Limb (tissue), 2 donors: ENCODE data around the gene ABLIM3.
A peak's percentile ranks its signal among the peaks of the same experiment; 100 is the strongest.
"Not testable (repeated sequence)": the region's sequence is repeated elsewhere in the genome, so short reads cannot be mapped to it uniquely, and the experiment has no call there.

Experiments
- DNase-seq, 2 donors: peaks; one replicate each; pipeline ENCODE4 v3.0.0-alpha.2; 2016; ENCODE audit errors: extremely low spot score in 2 of 2

Gene ABLIM3

DNA sequence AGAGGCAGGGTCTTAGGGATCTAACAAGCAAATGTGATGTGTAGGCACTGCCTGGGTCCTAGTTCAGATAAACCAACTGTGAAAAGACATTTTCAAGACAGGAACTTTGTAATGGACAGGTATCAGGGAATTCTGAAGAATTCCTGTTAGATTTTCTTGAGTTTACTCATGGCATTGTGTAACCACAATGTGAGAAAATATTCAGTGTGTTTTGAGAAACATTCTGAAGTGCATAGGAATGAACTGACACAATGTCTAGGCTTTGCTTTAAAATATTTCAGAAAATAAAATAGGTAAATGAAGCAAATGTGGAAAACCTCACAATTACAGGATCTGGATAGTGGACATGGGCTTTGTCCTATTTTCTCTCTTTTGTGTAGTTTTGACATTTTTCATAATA is 115.2 kb downstream of the ABLIM3 start:
- no peak for DNase-seq

DNA sequence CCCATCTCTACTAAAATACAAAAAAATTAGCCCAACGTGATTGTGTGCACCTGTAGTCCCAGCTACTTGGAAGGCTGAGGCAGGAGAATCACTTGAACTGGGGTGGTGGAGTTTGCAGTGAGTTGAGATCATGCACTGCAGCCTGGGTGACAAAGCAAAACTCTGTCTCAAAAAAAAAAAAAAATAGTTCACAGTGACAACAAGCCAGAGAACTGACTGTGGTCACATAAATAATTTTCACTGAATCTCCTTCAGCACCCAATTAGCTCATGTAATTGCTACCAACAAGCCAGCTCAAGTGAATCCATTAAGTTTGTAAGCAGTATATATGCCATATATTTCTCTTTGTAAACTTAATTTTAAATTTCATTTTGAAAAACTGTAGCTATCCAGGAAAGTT is 115.8 kb downstream of the ABLIM3 start:
- no peak for DNase-seq

DNA sequence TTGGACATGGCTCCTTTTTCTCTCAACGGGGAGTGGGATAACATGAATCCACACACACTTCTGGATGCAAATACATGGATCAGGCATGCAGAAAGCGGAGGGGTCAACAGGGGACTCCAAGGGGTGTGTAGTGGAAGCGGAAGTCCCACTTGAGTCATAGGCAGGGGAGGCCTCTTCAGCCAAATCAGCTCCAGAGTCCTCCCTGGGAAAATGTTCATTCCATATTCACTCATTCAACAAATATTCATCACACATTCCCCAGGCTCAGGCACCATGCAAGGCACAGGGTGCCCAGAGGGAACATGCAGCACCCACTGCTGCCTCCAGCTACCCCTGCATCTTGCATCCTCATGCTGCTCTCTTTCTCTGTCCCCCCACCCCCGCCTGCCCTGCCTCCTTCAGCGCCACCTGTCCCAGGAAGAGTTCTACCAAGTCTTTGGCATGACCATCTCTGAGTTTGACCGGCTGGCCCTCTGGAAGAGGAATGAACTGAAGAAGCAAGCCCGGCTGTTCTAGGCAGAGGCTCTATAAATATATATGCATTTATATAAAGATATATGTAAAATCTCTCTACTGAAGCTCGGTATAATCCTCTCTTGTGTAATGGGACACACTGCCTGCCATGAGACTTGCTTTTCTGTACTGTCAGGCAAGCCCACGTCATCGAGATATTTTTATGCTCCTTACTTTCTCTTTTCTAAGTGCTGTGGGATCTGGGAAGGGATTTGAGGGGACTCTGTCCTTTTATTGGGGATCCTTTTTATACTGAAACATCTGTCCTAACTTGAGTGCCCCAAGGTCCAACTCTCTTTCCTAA is 116.8 kb downstream of the ABLIM3 start:
- DNase-seq: no peak

DNA sequence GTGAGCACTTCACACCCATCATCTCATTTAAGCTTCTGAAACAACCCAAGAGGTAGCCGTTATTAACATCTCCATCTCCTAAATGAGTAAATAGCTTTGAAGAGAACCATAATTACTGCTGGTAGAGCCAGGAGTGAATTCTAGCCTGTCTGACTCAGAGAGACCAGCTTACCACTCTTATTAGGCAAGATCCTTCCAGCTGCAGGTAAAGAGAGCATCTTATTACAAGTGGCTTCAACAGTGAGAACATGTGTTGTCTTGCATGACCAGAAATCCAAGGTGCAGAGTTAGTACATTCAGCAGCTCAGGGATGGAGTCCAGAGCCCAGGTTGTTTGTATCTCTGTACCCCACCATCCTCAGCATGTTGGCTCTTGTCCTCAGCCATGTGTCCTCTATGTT is 119.5 kb downstream of the ABLIM3 start:
- DNase-seq: no peak

DNA sequence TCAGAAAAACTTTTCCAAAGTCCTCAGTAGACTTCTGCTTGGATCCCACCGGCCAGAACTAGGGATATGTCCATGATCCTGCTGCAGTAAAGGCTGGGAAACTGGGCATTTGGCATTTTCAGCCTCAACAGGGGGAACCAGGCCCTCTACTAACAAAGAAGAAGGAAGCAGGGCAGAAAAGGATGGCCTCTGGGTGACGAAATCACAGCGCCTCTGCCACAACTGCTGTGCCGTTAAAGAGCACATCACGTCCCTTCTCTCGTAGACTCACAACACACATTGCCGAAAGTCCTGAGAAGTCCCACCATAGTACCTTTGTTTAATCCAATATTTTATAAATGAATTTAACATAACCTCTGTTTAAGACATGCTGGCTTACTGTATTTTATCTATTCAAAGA is 120.0 kb downstream of the ABLIM3 start:
- no peak for DNase-seq

DNA sequence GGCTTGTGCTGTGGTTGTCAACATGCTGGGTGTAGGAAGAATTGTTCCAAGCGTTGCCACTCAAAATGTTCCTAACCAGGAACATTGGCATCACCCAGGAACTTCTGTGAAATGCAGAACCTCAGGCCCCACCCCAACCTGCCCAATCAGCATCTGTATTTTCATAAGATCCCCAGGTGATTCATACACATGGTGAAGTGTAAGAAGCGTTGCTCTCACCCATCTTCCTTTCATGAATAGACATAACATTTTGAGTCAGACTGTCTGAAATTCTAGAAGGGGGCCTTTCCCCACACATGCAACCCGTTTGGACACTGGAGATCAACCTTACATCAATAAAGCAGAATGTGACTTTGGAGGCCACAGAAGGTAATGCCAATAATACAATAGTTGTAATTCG is 121.0 kb downstream of the ABLIM3 start:
- no peak for DNase-seq

DNA sequence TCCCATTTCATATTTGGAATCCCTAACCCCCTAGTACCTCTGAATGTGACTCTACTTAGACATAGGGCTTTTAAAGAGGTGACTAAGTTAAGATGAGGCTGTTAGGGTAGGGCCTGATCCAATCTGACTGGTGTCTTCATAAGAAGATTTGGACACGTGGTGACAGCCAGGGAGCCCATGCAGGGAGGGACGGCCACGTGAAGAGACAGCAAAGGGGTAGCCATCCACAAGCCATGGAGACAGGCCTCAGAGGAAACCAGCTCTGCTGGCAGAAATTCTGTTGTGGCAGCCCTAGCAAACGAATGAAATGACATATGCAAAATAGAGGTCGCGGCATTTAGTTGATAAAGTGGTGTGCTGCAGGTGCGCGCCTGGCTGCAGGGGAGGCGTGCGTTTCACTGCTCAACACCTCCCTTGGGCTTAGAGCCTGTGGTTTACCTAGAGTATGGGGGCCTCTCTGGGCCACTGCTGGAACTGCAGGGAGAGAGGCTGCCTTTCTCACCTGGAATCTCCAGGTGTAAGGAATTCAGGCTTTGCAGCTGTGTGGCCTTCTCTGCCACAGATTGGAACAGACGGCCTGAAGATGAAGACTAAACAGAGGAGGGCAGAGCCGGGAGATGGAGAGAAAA is 123.3 kb downstream of the ABLIM3 start:
- peak in 1 of 2 donors; percentile 48 for DNase-seq

DNA sequence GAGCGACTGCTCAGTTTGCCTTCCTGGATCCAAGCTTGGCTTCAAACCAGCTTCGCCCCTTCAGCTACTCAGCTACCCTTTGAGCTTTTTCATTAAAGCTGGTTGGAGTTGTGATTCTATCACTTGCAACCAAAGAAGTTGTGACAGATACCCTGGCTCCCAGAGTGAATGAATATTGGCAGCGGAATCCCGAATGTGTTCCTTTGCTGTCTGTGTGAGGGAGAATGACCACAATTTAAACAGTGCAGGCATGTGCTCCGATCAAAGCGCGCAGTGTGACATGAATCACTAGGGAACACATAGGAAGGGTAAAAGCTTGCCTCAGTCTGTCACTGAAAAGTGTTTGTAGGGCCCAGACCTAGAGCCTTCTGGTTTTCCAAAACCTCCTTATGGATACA is 123.8 kb downstream of the ABLIM3 start:
- no peak for DNase-seq

DNA sequence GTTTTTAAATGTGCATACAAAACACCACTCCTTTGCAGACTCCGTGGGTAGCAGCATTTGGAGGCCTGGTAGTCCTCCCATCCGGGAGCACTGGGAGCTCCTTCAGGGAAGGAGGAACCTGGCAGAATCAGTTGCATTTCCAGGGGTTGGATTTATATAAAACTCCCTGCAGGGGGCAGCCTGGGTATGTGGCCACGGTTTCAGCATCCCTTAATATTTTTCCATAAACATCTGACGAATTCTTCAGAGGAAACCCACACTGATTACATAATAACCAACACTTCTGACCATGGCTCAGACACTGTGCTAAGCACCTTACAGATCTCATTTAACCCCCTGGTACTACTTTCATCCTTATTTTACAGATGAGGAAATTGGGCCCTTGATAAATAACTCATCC is 124.3 kb downstream of the ABLIM3 start:
- peak in 1 of 2 donors; percentile 27 for DNase-seq

DNA sequence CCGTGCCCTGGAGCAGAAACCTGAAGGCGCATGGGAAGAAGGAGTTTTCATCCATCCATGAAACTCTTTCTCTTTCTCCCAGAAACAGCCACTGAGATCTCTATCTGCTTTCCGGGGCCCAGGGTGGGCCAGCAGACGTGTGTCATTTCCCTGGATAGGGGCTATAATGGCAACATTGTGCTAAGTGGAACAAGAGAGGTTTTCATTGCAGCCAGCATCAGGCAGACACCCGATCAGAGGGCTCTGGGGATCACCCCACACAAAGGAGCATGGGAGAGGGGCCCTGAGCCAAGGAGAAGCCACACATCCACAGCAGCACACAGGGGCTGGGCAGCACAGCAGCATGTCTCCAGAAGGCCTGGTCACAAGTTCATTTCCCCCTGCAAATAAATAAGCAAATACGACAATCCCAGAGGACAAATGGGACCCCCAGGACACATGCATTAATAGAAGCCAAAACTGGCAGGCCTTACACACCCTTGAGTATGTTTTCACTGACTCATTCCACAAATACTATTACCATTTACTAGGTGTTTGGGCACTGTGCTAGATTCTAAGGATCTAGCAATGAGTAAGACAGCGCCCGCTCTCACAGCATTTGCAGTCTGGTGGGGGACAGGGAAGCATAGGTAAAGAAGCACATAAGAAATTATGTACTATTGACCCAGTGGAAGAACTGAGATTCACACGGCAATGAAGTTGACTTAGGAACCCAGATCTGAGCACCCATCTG is 126.1 kb downstream of the ABLIM3 start:
- DNase-seq: no peak

DNA sequence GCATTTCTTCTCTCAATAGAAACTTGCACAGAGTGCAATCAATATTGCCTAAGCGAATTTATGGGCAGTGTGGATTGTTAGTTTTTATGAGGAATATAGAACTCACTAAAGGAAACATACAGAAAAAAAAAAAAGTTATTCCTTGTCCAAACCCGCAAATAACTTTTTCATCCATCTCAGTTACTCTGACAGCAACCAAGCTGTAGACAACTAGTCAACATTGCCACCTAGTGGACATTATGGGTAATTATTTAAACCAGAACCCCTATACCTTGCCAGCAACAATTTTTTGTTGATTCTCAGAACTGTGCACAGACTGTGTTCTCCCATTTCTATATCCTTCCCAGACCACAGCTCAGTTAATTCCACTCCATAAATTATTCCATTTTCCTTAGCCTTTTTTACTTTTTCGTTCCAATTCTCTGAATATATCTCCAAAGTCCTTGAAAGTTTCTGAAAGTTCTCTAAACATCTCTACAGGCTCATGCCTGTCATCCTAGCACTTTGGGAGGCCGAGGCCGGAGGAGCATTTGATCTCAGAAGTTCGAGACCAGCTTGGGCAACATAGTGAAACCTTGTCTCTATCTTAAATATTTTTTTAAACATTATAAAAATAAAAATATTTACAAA is 127.8 kb downstream of the ABLIM3 start:
- peak in 1 of 2 donors; percentile 57 for DNase-seq

DNA sequence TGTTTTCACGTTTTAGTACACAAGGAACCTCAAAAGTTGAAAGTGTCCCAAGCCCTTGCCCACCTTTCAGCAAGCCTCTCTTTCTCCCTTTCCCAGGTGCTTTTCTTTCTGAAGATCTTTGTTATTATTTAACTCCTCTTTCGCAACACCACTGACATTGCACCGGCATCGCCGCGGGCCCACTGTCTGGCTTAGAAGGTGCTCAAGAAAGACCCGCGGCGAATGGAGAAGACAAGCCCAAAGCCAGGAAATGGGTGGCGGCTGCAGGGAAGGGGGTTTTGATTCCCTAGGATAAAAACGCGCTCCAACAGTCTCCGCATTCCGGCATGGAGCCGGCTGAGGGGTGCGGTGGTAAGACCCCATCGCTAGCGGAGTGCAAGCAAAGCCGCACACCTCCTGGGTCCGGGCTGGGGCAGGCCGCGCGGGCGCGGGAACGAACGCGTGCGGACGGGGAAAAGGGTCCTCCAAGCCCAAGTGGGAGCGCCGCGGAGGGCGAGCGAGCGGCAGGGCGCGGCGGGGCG is 130.0 kb downstream of the ABLIM3 start:
- DNase-seq: peak in 1 of 2 donors; percentile 67

DNA sequence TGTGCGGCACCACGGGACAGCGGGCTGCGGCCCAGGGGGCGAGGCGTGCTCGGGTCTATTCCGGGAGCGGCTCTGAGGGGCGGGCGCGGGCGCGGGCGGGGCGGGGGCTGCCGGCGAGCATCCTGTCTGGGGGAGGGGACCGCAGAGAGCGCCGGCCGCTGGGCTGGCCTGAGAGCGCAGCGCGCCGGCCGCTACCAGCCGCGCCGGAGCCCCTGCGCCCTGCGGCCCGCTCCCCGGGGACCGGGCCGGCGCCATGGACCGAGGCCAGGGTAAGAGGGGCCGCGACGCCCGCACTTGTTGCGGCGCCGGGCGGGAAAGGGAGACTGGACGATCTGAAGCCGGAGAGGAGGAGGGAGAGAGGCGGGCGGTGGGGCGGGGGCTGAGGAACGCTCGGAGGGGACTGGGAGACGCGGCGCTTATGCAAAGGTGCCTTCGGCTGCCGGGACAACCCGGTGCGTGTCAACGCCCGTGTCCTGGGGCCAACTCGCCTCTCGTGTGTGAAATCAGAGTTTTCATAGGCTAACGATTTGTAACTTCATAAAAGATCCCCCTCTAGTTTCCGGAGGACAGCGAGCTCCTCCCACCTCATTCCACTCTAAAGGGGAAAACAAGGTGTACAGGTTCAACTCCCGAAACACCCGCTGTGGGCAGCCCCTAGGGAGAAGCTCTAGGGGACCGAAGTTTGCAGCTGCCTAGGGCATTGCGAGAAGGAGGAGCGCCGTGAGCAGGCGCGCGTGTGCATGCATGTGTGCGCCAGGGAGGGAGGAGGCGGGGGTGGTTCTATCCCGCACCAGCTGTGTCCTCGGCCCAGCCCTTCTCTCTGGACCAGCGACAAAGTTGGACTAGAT is 130.6 kb downstream of the ABLIM3 start, which contains the start of gene AFAP1L1:
Gene AFAP1L1, plus strand, starts transcription at position 144 of the 848 bp plus-strand sequence. Its CDS starts 110 bp downstream, at position 254.
- DNase-seq: peak; percentile 32 to 66

DNA sequence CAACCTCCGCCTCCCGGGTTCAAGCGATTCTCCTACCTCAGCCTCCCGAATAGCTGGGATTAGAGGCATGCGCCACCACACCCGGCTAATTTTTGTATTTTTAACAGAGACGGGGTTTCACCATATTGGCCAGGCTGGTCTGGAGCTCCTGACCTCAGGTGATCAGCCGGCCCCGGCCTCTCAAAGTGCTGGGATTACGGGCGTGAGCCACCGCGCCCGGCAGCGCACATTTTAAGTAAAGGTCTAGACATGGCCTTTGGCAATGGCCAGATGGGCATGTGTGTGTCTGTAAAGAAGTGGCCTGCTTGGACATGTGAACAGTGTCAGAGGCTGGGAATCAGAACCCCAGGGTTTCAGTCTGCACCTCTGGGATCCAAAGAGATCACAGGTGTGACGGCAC is 131.5 kb downstream of the ABLIM3 start:
- not testable (repeated sequence) for DNase-seq

DNA sequence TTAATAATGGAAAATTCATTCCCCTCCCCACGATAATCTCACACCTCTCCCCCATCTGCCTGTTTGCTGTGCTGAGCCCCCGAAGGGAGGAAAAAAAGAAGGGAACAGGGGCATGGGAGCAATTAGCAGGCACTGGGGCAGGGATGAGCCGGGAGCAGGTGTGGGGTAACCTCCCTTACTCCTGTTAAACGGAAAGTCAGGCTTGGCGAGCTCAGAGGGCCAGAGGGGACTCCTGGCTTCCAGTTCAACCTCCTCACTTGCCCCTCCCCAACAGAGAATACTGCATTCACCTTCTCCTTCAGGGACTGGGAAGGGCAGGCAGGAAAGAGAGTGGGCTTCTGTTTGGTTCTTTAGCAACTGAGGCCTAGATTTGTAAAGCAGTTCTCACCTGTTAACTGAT is 131.9 kb downstream of the ABLIM3 start:
- DNase-seq: no peak

DNA sequence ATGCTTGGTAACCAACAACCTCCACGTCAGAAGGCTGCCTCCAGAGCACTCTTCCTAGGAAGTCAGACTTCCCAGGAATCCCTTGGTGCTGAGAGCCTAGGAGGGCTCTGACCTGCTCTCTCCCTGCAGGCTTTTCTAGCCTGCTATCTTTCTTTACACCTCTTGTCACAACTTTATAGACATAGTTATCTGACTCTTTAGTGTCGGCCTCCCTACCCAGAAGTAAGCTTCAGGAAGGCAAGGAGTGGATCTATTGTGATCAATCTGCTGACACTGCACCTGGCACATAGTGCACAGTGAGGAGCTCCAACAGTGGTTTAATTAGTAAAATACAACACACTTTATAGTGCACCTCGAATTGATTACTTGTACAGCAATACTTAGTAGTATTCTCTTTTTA is 132.7 kb downstream of the ABLIM3 start:
- DNase-seq: no peak

DNA sequence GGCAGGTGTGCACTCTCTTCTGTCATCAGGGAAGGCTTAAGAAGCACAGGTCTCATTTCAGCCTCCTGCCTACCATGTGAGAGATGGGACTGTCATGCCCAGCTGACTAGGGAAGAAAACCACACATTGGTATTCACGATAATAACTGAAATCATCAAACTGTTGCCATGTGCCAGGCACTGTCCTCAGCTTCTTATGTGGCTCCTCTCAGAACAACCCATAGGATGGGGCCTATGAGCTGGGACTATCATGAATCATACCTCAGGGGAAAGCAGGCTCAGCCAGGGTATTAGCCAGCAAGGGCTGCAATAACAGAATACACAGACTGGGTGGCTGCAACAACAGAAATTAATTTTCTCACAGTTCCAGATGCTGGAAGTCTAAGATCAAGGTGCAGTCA is 133.6 kb downstream of the ABLIM3 start:
- no peak for DNase-seq

DNA sequence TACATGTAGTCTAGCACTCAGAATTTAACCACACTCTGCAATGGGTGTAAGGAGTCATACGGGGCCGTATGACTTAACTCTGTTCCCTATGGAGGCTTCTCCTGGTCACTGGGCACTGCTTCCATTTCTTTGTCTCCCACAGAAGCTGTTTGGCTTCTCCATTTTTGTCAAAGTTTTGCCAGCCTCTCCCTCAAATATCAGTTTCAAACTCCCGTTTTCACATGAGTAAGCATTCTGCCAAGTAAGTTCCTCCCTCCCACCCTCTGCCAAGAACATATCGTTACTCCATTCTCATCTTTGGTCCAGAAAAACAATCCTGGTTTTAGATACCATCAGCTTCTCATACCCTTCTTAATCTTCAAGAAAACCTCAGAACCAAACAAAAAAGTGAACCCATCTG is 136.5 kb downstream of the ABLIM3 start:
- DNase-seq: no peak

DNA sequence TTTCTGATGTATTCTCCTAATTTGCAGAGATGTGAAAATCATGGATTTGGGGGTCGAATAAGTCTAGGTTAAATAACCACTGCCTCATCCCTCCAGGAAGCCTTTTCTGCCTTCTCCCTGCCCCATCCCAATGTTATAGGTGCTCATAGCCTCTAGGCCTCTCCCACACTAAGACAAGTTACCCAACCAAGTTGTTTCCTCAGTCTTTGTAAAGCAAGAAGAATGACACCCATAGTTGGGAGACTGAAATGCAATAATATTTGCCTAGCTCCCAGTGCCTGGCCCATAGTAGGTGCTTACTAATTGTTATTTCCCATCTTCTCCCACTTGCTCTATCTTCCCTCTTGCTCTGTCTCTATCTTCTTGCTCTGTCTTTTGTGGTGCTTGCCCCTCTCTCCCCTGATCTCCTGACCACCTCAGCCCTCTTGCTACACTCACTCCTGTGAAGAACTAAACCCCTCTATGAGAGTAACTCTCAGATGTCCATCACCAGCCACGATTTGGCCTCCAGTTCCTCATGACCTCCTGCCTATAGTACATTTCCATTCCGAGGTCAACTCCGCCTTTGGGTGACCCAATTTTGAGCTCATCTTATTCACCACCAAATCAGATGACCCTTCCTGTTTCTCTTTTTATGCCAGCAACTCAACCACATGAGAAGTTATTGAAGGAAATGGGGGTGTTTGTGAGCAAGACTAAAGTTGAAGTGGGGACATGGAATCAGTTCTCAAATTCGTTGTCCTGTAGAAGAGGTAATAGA is 137.3 kb downstream of the ABLIM3 start:
- no peak for DNase-seq

DNA sequence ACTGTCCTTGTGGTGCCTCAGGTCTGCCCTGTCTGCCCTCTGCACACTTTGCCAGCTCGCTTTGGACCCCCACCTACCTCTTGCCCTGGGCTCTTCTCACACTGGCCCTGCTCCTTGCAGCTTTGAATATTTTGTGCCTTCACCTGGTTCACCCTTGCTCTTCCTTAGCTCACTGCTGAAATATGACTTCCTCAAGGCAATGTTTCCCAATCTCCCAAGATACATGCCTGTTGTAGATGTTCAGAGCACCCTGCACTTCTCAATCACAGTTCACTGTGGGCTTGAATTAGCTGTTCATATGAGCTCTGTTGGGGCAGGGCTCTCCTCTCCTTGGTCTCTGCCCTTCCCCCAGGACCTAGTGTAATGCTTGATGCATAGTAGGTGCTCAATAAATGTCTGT is 138.4 kb downstream of the ABLIM3 start:
- no peak for DNase-seq
